NT2/D1 (cell line): ENCODE results near the gene MKNK1.

Source experiments
- SUZ12 ChIP-seq: IDR thresholded peaks from 2 replicates; pipeline ENCODE4 v1.6.1; 2011; ENCODE audit not compliant: insufficient read length, insufficient read depth; ENCODE audit errors: extremely low read depth
- YY1 ChIP-seq: IDR thresholded peaks from 2 replicates; pipeline ENCODE4 v1.6.1; 2011; ENCODE audit not compliant: insufficient read length, insufficient read depth

DNA sequence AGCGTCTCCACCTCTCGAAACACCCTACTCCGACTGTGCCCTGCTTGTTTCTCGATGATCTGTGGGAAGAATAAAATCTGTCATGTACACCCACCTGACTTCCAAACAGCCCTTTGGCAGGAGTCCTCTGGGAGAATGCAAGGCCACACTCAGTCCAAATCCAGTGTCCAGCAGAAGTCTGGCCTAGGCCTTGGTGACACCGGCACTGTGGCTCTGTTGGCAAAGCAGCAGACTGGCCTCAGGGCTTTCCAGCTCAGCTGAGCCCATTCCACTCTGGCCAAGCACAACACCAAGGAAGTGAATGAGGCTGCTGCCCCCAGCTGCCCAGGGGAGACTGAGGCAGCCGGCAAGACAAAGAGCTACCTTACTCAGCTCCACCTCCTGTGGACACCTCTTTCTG, 27.5 kb downstream of the MKNK1 start:
- no peak for TF ChIP-seq YY1
- TF ChIP-seq SUZ12, result no peak
